Astrocyte of the cerebellum (primary cell): Measurements from ENCODE around the gene CD19.

Experiments
- DNase-seq: peaks from one replicate; pipeline ENCODE4 v3.0.0-alpha.2; 2011; ENCODE audit warnings: low read depth
- H3K4me3 ChIP-seq: 2 replicates; pipeline ENCODE4 v1.5.1; 2011; ENCODE audit warnings: mild to moderate bottlenecking, low read depth, low read length, moderate library complexity
- CTCF ChIP-seq: IDR thresholded peaks from 2 replicates; pipeline ENCODE4 v1.5.1; 2012; ENCODE audit warnings: low read length, low read depth, moderate library complexity, mild to moderate bottlenecking; ENCODE audit errors: missing control alignments
- in situ Hi-C: cut with HindIII; loops from 2 replicates; pipeline ENCODE4 v1.10.0; 2017; ENCODE audit warnings: low sequenced_read_pairs

Gene CD19

DNA sequence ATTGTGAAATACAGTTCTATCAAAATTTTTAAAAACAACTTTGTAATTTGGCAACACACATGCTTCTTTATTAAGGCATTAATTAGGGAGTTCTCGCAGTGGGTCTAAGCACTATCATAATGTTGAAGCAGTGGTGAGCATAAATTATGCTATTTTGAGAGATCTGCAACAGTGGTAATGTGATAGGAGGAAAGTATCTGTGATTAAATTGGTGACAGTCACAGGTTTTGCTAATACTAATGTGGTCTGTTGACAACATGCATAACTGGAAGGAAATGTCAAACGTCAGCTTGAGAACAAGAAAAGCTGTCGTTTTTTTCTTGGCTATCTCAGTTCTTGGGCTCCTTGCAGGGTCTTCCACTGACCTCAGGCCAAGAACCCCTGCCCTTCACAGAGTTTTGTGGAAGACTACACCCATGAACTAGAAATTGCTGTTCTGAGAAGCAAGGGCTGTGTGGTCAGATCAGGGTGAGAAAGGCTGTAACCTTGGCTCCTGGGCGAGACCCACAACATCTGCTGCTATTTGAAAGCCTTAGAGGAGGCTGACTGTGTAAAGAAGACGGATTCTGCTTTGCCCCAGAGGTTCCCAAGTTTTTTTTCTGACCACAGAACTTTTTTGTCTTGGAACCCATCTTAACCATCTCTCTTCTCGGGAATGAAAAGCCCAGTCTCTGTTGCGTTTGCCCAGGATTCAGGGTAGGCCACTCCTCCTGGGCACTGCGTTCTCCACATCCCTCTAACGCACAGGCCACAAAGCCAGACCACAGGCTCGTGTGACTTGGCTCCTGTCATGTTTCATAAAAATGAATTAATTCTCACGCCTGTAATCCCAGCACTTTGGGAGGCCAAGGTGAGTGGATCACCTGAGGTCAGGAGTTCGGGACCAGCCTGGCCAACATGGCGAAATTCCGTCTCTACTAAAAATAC, 39.5 kb upstream of the CD19 start:
- DNase-seq, result no peak
- in situ Hi-C loops, result no loop called here
- no peak overlapping the region for H3K4me3 ChIP-seq
- no peak for TF ChIP-seq CTCF

DNA sequence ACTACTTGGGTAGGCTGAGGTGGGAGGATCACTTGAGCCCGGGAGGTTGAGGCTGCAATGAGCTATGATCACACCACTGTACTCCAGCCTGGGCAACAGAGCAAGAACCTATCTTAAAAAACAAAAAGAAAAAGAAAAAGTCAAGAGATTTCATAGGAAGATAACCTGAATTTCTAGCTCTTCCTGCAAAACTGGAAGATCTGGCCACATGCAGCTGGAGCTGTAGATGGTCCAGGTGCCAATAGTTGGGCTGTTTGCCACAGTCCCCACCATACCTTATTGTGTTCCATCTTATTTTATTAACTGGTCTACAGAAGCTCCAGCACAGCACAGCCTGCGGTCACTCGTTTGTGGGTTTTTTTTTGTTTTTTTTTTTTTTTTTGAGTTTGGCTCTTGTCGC, 38.5 kb upstream of the CD19 start:
- in situ Hi-C loops, result no loop called here
- TF ChIP-seq CTCF, result no peak
- no peak overlapping the region for H3K4me3 ChIP-seq
- no peak for DNase-seq

DNA sequence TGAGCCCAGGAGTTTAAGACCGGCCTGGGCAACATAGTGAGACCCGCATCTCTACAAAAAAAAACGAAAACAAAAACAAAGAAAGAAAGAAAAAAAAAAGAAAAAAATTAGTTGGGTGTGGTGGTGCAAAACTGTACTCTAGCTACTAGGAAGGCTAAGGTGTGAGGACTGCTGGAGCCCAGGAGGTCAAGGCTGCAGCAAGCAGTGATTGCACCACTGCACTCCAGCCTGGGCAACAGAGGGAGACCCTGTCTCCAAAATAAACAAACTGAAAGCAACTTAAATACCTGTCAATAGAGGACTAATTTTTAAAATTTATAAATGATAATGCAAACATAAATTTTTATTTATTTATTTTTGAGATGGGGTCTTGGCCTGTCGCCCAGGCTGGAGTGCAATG, 36.2 kb upstream of the CD19 start:
- H3K4me3 ChIP-seq, result no peak overlapping the region
- in situ Hi-C loops, result no loop called here
- DNase-seq, result no peak
- no peak for TF ChIP-seq CTCF

GRCh38 chr16:28897826-28898225, 33.9 kb upstream of the CD19 start:
- no peak for TF ChIP-seq CTCF
- in situ Hi-C loops, result no loop called here

GRCh38 chr16:28898266-28898665, 33.5 kb upstream of the CD19 start:
- no peak overlapping the region for H3K4me3 ChIP-seq
- in situ Hi-C loops, result no loop called here
- no peak for TF ChIP-seq CTCF

More at GRCh38 chr16:28897826-28898225, 33.9 kb upstream of the CD19 start:
- no peak overlapping the region for H3K4me3 ChIP-seq
- no peak for DNase-seq

DNA sequence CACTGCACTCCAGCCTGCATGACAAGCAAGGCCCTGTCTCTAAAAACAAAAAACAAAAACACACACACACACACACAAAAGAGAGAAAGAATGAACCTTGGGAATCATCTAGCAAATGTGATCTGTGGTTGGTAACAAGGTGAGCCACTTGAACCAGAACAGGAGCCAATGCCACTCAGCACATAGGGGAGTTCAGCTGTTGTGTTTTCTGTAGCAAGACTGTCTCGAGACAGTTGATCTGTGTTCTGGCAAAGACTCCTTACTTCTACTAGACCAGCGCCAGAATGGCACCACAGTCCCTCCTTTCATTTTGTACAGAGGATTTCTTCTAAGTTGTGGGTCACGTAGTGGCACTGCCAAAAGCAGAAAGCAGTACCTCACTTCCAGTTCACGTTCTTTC, 32.8 kb upstream of the CD19 start:
- no peak overlapping the region for H3K4me3 ChIP-seq
- in situ Hi-C loops, result no loop called here
- TF ChIP-seq CTCF, result no peak
- DNase-seq, result no peak

More at GRCh38 chr16:28898266-28898665, 33.5 kb upstream of the CD19 start:
- DNase-seq, result no peak
